ENCODE measurements around the gene KRTAP9-6. TPM values are rescaled to one million over a fixed set of nuclear protein-coding genes. Genes with fewer than 3 reads are reported as not detected.

KRTAP9-6 gene
- total and polyA plus RNA-seq, 2 donors (not counting 3 experiments of a cell fraction or from before 2014, with no cell fraction given) = not detected

GRCh38 chr17:41278176-41278955 is 13.2 kb downstream of the KRTAP9-6 start:
- Histone ChIP-seq H3K79me2 (ENCODE audit: control insufficient read depth, insufficient read depth, low read length) (no peaks in the 10 kb centered on the region), H3K9me3 (replicated peaks; ENCODE audit: control insufficient read depth, insufficient read depth, low read length) (no peaks in the 10 kb centered on the region), H3K4me3 (replicated peaks in 1 of 3; ENCODE audit: insufficient read depth in 1 of 3, low read depth in 1 of 3, low read length in 3 of 3) (no peak overlapping the region), H3K27ac (ENCODE audit: insufficient read depth, low read depth, low read length) (no peak overlapping the region), H2AFZ (ENCODE audit: low read depth, low read length) (no peak overlapping the region), H4K20me1 (replicated peaks; ENCODE audit: control insufficient read depth, extremely low read depth, insufficient read depth, low read length) (no peaks in the 10 kb centered on the region), H3K9ac (replicated peaks; ENCODE audit: extremely low read depth, insufficient read depth, low read length) (no peak overlapping the region), H3K27me3 (ENCODE audit: control insufficient read depth in 2 of 2, insufficient read depth in 2 of 2, low read length in 2 of 2) (no peaks in the 10 kb centered on the region), H3K9me1 (replicated peaks; ENCODE audit: control insufficient read depth, extremely low read depth, insufficient read depth, low read length) (no peaks in the 10 kb centered on the region), H3K36me3 (ENCODE audit: control insufficient read depth in 2 of 2, extremely low read depth in 1 of 2, insufficient read depth in 2 of 2, low read length in 2 of 2) (no peaks in the 10 kb centered on the region), H3K4me2 (ENCODE audit: insufficient read depth, low read length) (no peak overlapping the region), H3K4me1 (ENCODE audit: control insufficient read depth, extremely low read depth, insufficient read depth, low read length) (no peaks in the 10 kb centered on the region)
- dilution Hi-C loops (cut with MboI; ENCODE audit: extremely low pct_ligation_motif_present, low sequenced_read_pairs) = no loop called here
- TF ChIP-seq JUN (IDR thresholded peaks at IDR 0.05; ENCODE audit: borderline replicate concordance, insufficient read depth, insufficient read length, low read depth) (no peak), EZH2 (IDR thresholded peaks at IDR 0.05; ENCODE audit: borderline replicate concordance, low read depth, low read length, severe bottlenecking) (no peak), MYC (IDR thresholded peaks at IDR 0.05; ENCODE audit: low read depth, low read length) (no peak), GATA2 (IDR thresholded peaks at IDR 0.05; ENCODE audit: insufficient read depth, insufficient read length, low read depth, low read length) (no peak), POLR2AphosphoS5 (IDR thresholded peaks at IDR 0.05; ENCODE audit: insufficient read depth, low read depth, low read length) (no peak), POLR2A (IDR thresholded peaks at IDR 0.05; ENCODE audit: low read depth, low read length) (no peak), CTCF (IDR thresholded peaks at IDR 0.05; ENCODE audit: extremely low read depth in 1 of 2, insufficient read depth in 1 of 2, low read depth in 1 of 2, low read length in 2 of 2) (no peak), FOS (IDR thresholded peaks at IDR 0.05; ENCODE audit: borderline replicate concordance, insufficient read depth, low read length) (no peak)
- TF ChIP-seq, protein P1, sequence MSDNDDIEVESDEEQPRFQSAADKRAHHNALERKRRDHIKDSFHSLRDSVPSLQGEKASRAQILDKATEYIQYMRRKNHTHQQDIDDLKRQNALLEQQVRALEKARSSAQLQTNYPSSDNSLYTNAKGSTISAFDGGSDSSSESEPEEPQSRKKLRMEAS (IDR thresholded peaks at IDR 0.05; ENCODE audit: insufficient read depth, insufficient read length) = no peak
- POLR2A ChIA-PET = no interaction called here
- no TSS peak for BruUV-seq (replicated peaks)
- intact Hi-C loops (cut with micrococcal nuclease) = no loop called here
- CTCF ChIA-PET = no interaction called here
- FAIRE-seq (no peak), DNase-seq (ENCODE audit: low read depth, low spot score) (no peak)

Measured in endothelial cell of umbilical vein (primary cell).